Keratinocyte (primary cell): ENCODE results near the gene ADO. TPM values are rescaled to one million over a fixed set of nuclear protein-coding genes. Genes with fewer than 3 reads are reported as not detected.

ENCODE experiments used
- DNase-seq: peaks from one replicate; pipeline ENCODE4 v3.0.0-alpha.2; 2011; ENCODE audit warnings: low read depth, missing footprints, low spot score
- FAIRE-seq: peaks from 2 replicates; lab custom pipeline; 2011; peaks lifted over from hg19 to GRCh38; lab: Jason Lieb, UNC
- H2AFZ ChIP-seq: 2 replicates; pipeline ENCODE4 v1.6.0; 2012; ENCODE audit warnings: low read length, control low read depth, inconsistent platforms; ENCODE audit not compliant: control insufficient read depth
- H3K27ac ChIP-seq: 2 replicates; pipeline ENCODE4 v1.5.1; 2011; ENCODE audit warnings: low read length; ENCODE audit not compliant: control insufficient read depth, insufficient read depth
- H3K27me3 ChIP-seq: 3 replicates; pipeline ENCODE4 v1.6.0; 2011; ENCODE audit warnings: low read length; ENCODE audit not compliant: control insufficient read depth, insufficient read depth; ENCODE audit errors: extremely low read depth
- H3K36me3 ChIP-seq, 2 experiments: 2 replicates in 1 of 2; 3 replicates in 1 of 2; pipeline ENCODE4 v1.5.1; 2011; ENCODE audit warnings: low read length in 2 of 2, mild to moderate bottlenecking in 1 of 2; ENCODE audit not compliant: control insufficient read depth in 2 of 2, insufficient read depth in 2 of 2; ENCODE audit errors: extremely low read depth in 1 of 2
- H3K4me1 ChIP-seq: 3 replicates; pipeline ENCODE4 v1.5.1; 2011; ENCODE audit warnings: low read length; ENCODE audit not compliant: control insufficient read depth, insufficient read depth; ENCODE audit errors: extremely low read depth
- H3K4me2 ChIP-seq: 3 replicates; pipeline ENCODE4 v1.6.0; 2011; ENCODE audit warnings: low read depth, low read length; ENCODE audit not compliant: control insufficient read depth, insufficient read depth; ENCODE audit errors: extremely low read depth
- H3K4me3 ChIP-seq, 3 experiments: fragments of 200-600 bp in 1 of 3; sonication (generic) in 1 of 3; 2 replicates in 2 of 3; 3 replicates in 1 of 3; pipeline ENCODE4 v1.5.1; 2011 to 2016; ENCODE audit warnings: low read length in 3 of 3, mild to moderate bottlenecking in 3 of 3, control low read depth in 2 of 3, inconsistent platforms in 1 of 3, low read depth in 1 of 3, mixed read lengths in 1 of 3, mixed run types in 1 of 3, moderate library complexity in 1 of 3; ENCODE audit not compliant: control insufficient read depth in 2 of 3, insufficient read depth in 2 of 3; ENCODE audit errors: extremely low read depth in 1 of 3
- H3K79me2 ChIP-seq: 2 replicates; pipeline ENCODE4 v1.6.0; 2012; ENCODE audit warnings: low read length; ENCODE audit not compliant: control insufficient read depth, insufficient read depth
- H3K9ac ChIP-seq: 3 replicates; pipeline ENCODE4 v1.6.0; 2011; ENCODE audit warnings: low read length; ENCODE audit not compliant: control insufficient read depth, insufficient read depth; ENCODE audit errors: extremely low read depth
- H3K9me1 ChIP-seq: 3 replicates; pipeline ENCODE4 v1.6.0; 2011; ENCODE audit warnings: low read length; ENCODE audit not compliant: control insufficient read depth, insufficient read depth; ENCODE audit errors: extremely low read depth
- H3K9me3 ChIP-seq: 2 replicates; pipeline ENCODE4 v1.5.1; 2012; ENCODE audit warnings: low read depth, low read length; ENCODE audit not compliant: control insufficient read depth
- H4K20me1 ChIP-seq: 3 replicates; pipeline ENCODE4 v1.6.0; 2011; ENCODE audit warnings: low read length; ENCODE audit not compliant: control insufficient read depth, insufficient read depth; ENCODE audit errors: extremely low read depth
- CTCF ChIP-seq, 3 experiments: IDR thresholded peaks in 1 of 3; conservative IDR thresholded peaks in 1 of 3; optimal IDR thresholded peaks in 1 of 3; 2 replicates in 2 of 3; 3 replicates in 1 of 3; pipeline versions ENCODE3 to v1.5.1; 2011; ENCODE audit warnings: low read length in 3 of 3, mild to moderate bottlenecking in 3 of 3, moderate library complexity in 2 of 3, control low read depth in 1 of 3, inconsistent platforms in 1 of 3; ENCODE audit not compliant: insufficient read depth in 2 of 3; ENCODE audit errors: extremely low read depth in 1 of 3
- EZH2 ChIP-seq: IDR thresholded peaks from one replicate; pipeline ENCODE4 v1.6.1; 2012; ENCODE audit warnings: inconsistent platforms, mild to moderate bottlenecking, low read length, moderate library complexity
- dilution Hi-C: fragments of 300-500 bp; cut with MboI; formaldehyde crosslinking; loops from one replicate; pipeline ENCODE4 v1.7.0; 2020; ENCODE audit warnings: low sequenced_read_pairs; ENCODE audit not compliant: extremely low pct_ligation_motif_present
- polyA plus RNA-seq, 5 experiments: library from polyadenylated mRNA; depleted of rRNA in 3 of 5; stranded (reverse) in 3 of 5; stranded (forward) in 1 of 5; unstranded in 1 of 5; fragments of >200 nt; gene quantifications; 1 replicate in 1 of 5; 2 replicates in 3 of 5; 3 replicates in 1 of 5; pipeline versions ENCODE4 v1.2.1 to v1.2.3, GENCODE V29; 2011 to 2012; ENCODE audit warnings: missing spikeins in 2 of 5, low read depth in 1 of 5, low replicate concordance in 1 of 5

The ADO gene
- polyA plus RNA-seq, 1 donor (not counting 4 experiments of a cell fraction or from before 2014, with no cell fraction given): 16.5 TPM

DNA sequence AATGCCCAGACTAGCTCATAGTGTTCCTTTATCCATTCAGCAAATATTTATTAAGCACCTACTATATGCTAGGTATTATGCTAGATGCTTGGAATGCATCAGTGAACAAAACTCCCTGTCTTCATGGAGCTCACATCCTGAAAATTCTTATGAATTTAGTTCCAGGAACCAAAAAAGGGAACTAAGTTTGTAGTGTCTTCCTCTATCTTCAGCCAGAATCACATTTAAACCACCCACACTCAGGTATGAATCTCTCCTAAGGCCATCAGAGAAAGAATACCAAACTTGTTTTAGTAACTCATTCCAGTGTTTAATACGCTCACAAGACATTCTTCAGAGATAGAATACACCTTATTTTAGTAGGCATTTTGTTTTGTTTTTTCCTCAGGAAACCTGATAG is 21.8 kb downstream of the ADO start:
- H3K4me1 ChIP-seq: no peaks in the 10 kb centered on the region
- H2AFZ ChIP-seq: no peak overlapping the region
- H4K20me1 ChIP-seq: no peaks in the 10 kb centered on the region
- no peak overlapping the region for H3K4me2 ChIP-seq
- no peak overlapping the region for H3K9ac ChIP-seq
- H3K79me2 ChIP-seq: no peaks in the 10 kb centered on the region
- FAIRE-seq (no peak), DNase-seq (no peak)
- H3K27ac ChIP-seq: no peak overlapping the region
- no peaks in the 10 kb centered on the region for H3K9me1 ChIP-seq
- no peaks in the 10 kb centered on the region for H3K9me3 ChIP-seq
- dilution Hi-C loops: no loop called here
- H3K27me3 ChIP-seq: peaks cover 3% of the 10 kb centered on the region
- no peak overlapping the region for H3K4me3 ChIP-seq
- no peak for TF ChIP-seq EZH2
- no peak for TF ChIP-seq CTCF (optimal IDR thresholded peaks at IDR 0.05 in 1 of 3, IDR thresholded peaks at IDR 0.05 in 1 of 3, conservative IDR thresholded peaks at IDR 0.05 in 1 of 3; ENCODE audit: extremely low read depth in 1 of 3, insufficient read depth in 2 of 3, low read length in 3 of 3)
- no peaks in the 10 kb centered on the region for H3K36me3 ChIP-seq

- FAIRE-seq (no peak), DNase-seq (no peak)
- no peak overlapping the region for H3K9ac ChIP-seq
- H3K4me1 ChIP-seq: no peaks in the 10 kb centered on the region
- no peak overlapping the region for H3K27ac ChIP-seq
- no peak overlapping the region for H3K4me3 ChIP-seq
- H4K20me1 ChIP-seq: no peaks in the 10 kb centered on the region
- H3K79me2 ChIP-seq: no peaks in the 10 kb centered on the region
- dilution Hi-C loops: no loop called here
- H3K27me3 ChIP-seq: peaks cover 3% of the 10 kb centered on the region
- no peak overlapping the region for H3K4me2 ChIP-seq
- H3K9me1 ChIP-seq: no peaks in the 10 kb centered on the region
- H3K9me3 ChIP-seq: no peaks in the 10 kb centered on the region
- TF ChIP-seq CTCF (optimal IDR thresholded peaks at IDR 0.05 in 1 of 3, IDR thresholded peaks at IDR 0.05 in 1 of 3, conservative IDR thresholded peaks at IDR 0.05 in 1 of 3; ENCODE audit: extremely low read depth in 1 of 3, insufficient read depth in 2 of 3, low read length in 3 of 3) (no peak), EZH2 (no peak)
- H2AFZ ChIP-seq: no peak overlapping the region
- H3K36me3 ChIP-seq: no peaks in the 10 kb centered on the region
These were observed 25.1 kb downstream of the ADO start for GRCh38 chr10:62829622-62830021.
